ENCODE data around the gene RNF34.

- TF ChIP-seq CTCF (IDR thresholded peaks at IDR 0.05 in 4 of 5, conservative IDR thresholded peaks at IDR 0.05 in 1 of 5) (no peak), POLR2A (IDR thresholded peaks at IDR 0.05) (no peak)
These were observed 35.2 kb upstream of the RNF34 start for GRCh38 chr12:121364683-121365121.
